PC-3 (cell line): ENCODE results near the gene ACVR1.

ENCODE experiments used
- EZH2 ChIP-seq: fragments of 300-600 bp; sonication (generic); IDR thresholded peaks from one replicate; pipeline ENCODE4 v1.6.1; 2017; ENCODE audit warnings: antibody characterized with exemption, mild to moderate bottlenecking, low read length; ENCODE audit not compliant: unreplicated experiment
- EZH2phosphoT487 ChIP-seq: fragments of 300-600 bp; sonication (generic); IDR thresholded peaks from 2 replicates; pipeline ENCODE4 v1.6.1; 2018; ENCODE audit warnings: mild to moderate bottlenecking, antibody characterized with exemption, low read length, borderline replicate concordance
- TF ChIP-seq, protein P1 (sequence below): fragments of 300-600 bp; sonication (generic); conservative IDR thresholded peaks from 2 replicates; pipeline ENCODE4 v1.5.1; 2017; ENCODE audit warnings: antibody characterized with exemption, low read depth, mild to moderate bottlenecking, low read length

DNA sequence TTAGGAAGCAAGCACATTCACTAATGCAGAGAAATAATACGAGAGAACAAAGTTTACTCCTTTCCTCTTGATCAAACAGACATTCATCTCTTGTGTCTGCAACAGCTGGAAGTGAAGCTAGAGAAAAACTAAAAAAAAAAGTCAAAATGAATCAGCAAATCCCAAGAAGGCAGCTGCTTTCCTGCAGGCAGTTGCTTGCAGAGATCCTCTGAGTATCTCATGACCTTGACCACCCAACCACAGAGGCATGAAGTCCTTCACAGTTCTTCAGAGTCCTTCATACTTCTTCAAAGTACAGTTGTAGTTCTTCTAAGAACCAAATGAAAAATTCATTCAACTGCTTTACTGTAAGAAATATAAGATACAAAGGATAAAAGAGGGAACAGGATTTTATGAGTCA is 150.3 kb downstream of the ACVR1 start:
- TF ChIP-seq, protein P1, sequence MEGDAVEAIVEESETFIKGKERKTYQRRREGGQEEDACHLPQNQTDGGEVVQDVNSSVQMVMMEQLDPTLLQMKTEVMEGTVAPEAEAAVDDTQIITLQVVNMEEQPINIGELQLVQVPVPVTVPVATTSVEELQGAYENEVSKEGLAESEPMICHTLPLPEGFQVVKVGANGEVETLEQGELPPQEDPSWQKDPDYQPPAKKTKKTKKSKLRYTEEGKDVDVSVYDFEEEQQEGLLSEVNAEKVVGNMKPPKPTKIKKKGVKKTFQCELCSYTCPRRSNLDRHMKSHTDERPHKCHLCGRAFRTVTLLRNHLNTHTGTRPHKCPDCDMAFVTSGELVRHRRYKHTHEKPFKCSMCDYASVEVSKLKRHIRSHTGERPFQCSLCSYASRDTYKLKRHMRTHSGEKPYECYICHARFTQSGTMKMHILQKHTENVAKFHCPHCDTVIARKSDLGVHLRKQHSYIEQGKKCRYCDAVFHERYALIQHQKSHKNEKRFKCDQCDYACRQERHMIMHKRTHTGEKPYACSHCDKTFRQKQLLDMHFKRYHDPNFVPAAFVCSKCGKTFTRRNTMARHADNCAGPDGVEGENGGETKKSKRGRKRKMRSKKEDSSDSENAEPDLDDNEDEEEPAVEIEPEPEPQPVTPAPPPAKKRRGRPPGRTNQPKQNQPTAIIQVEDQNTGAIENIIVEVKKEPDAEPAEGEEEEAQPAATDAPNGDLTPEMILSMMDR: no peak
- TF ChIP-seq EZH2 (no peak), EZH2phosphoT487 (no peak)
